Mammary epithelial cell (primary cell): ENCODE measurements around the gene SBF1.

ENCODE experiments used
- EZH2 ChIP-seq: IDR thresholded peaks from 2 replicates; pipeline ENCODE4 v1.6.1; 2012; ENCODE audit warnings: low read length, inconsistent platforms, borderline replicate concordance
- TF ChIP-seq, protein P1 (sequence below), 2 donors: IDR thresholded peaks in 1 of 2; conservative IDR thresholded peaks in 1 of 2; 2 replicates each; pipeline ENCODE4 v1.5.1; 2011 to 2012; ENCODE audit warnings: inconsistent platforms in 2 of 2, low read length in 2 of 2, mild to moderate bottlenecking in 2 of 2, control low read depth in 1 of 2, low read depth in 1 of 2; ENCODE audit not compliant: insufficient read depth in 1 of 2; ENCODE audit errors: extremely low read depth in 1 of 2

DNA sequence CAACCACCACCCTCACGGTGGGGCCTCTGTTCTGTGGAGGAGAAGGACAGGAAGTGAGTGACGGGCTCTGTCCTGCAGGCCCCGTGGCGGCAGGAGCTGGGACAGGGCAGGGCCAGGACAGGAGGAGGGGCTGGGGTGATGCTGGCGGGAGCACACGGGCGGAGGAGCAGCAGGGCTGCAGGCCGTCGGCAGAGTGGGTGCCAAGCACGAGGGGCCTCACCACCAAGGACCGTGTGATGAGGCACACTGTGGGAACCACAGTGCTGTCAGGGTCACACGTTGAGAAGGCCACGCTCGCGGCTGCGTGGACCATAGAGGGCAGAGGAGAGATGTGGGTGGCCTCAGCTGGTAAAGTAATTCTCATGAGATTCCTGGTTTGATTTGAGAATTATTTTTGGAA is 42.1 kb upstream of the SBF1 start:
- TF ChIP-seq, protein P1, sequence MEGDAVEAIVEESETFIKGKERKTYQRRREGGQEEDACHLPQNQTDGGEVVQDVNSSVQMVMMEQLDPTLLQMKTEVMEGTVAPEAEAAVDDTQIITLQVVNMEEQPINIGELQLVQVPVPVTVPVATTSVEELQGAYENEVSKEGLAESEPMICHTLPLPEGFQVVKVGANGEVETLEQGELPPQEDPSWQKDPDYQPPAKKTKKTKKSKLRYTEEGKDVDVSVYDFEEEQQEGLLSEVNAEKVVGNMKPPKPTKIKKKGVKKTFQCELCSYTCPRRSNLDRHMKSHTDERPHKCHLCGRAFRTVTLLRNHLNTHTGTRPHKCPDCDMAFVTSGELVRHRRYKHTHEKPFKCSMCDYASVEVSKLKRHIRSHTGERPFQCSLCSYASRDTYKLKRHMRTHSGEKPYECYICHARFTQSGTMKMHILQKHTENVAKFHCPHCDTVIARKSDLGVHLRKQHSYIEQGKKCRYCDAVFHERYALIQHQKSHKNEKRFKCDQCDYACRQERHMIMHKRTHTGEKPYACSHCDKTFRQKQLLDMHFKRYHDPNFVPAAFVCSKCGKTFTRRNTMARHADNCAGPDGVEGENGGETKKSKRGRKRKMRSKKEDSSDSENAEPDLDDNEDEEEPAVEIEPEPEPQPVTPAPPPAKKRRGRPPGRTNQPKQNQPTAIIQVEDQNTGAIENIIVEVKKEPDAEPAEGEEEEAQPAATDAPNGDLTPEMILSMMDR (conservative IDR thresholded peaks at IDR 0.05 in 1 of 2, IDR thresholded peaks at IDR 0.05 in 1 of 2; ENCODE audit: extremely low read depth in 1 of 2, insufficient read depth in 1 of 2, low read depth in 1 of 2, low read length in 2 of 2): no peak
- no peak for TF ChIP-seq EZH2
